Neural cell (in vitro differentiated cells): ENCODE measurements around the gene LPIN1. TPM values are rescaled to one million over a fixed set of nuclear protein-coding genes. Genes with fewer than 3 reads are reported as not detected.

Experiments used
- H2AFZ ChIP-seq: fragments of 200-600, 300-800 bp; sonication (generic), shearing (Covaris generic); 2 replicates; pipeline ENCODE4 v1.6.0; 2014; ENCODE audit warnings: low read depth, mild to moderate bottlenecking, antibody characterized with exemption, low read length, moderate library complexity
- H3F3A ChIP-seq: fragments of 200-600 bp; shearing (Covaris generic); 2 replicates; pipeline ENCODE4 v1.6.1; 2016; ENCODE audit warnings: mild to moderate bottlenecking, moderate library complexity, mixed read lengths, antibody characterized with exemption, low read length; ENCODE audit not compliant: insufficient read depth, poor library complexity, severe bottlenecking
- H3K27ac ChIP-seq: fragments of 200-600, 300-800 bp; sonication (generic), shearing (Covaris generic); 2 replicates; pipeline ENCODE4 v1.5.1; 2014; ENCODE audit warnings: mild to moderate bottlenecking, low read length, moderate library complexity
- H3K27me3 ChIP-seq: fragments of 300-800, 200-600 bp; sonication (generic), shearing (Covaris generic); 2 replicates; pipeline ENCODE4 v1.6.0; 2014; ENCODE audit warnings: mild to moderate bottlenecking, low read depth, low read length, moderate library complexity; ENCODE audit not compliant: insufficient read depth
- H3K36me3 ChIP-seq: fragments of 300-800, 200-600 bp; sonication (generic), shearing (Covaris generic); 2 replicates; pipeline ENCODE4 v1.5.1; 2014; ENCODE audit warnings: mild to moderate bottlenecking, antibody characterized with exemption, low read length, moderate library complexity; ENCODE audit not compliant: insufficient read depth
- H3K4me2 ChIP-seq: fragments of 300-800, 200-600 bp; sonication (generic), shearing (Covaris generic); 2 replicates; pipeline ENCODE4 v1.6.0; 2014; ENCODE audit warnings: mild to moderate bottlenecking, low read length
- H3K4me3 ChIP-seq: fragments of 300-800, 200-600 bp; sonication (generic), shearing (Covaris generic); 2 replicates; pipeline ENCODE4 v1.5.1; 2014; ENCODE audit warnings: mild to moderate bottlenecking, low read length, moderate library complexity
- H3K79me2 ChIP-seq: fragments of 200-600 bp; shearing (Covaris generic); replicated peaks from 2 replicates; pipeline ENCODE4 v1.6.0; 2014; ENCODE audit warnings: mild to moderate bottlenecking, low read length, moderate library complexity; ENCODE audit not compliant: insufficient read depth
- H3K9ac ChIP-seq: fragments of 300-800, 200-600 bp; sonication (generic), shearing (Covaris generic); 2 replicates; pipeline ENCODE4 v1.6.1; 2016; ENCODE audit warnings: mild to moderate bottlenecking, low read length, mixed read lengths
- H3K9me2 ChIP-seq: fragments of 200-600 bp; shearing (Covaris generic); 2 replicates; pipeline ENCODE4 v1.6.1; 2016; ENCODE audit warnings: mild to moderate bottlenecking, low read length, mixed read lengths; ENCODE audit not compliant: insufficient read depth
- H3K9me3 ChIP-seq: fragments of 200-600, 300-800 bp; sonication (generic), shearing (Covaris generic); 2 replicates; pipeline ENCODE4 v1.6.1; 2016; ENCODE audit warnings: mild to moderate bottlenecking, mixed run types, low read length, moderate library complexity, mixed read lengths
- H4K20me1 ChIP-seq: fragments of 200-600 bp; shearing (Covaris generic); 2 replicates; pipeline ENCODE4 v1.6.1; 2016; ENCODE audit warnings: mild to moderate bottlenecking, mixed run types; ENCODE audit not compliant: insufficient read depth
- EP300 ChIP-seq: fragments of 450-650 bp; conservative IDR thresholded peaks from 2 replicates; pipeline ENCODE4 v1.6.1; 2014; ENCODE audit warnings: antibody characterized with exemption, mild to moderate bottlenecking, moderate library complexity; ENCODE audit not compliant: poor library complexity, severe bottlenecking
- EZH2 ChIP-seq: fragments of 200-600, 300-800 bp; shearing (Covaris generic), sonication (generic); IDR thresholded peaks from 2 replicates; pipeline ENCODE4 v1.6.1; 2014; ENCODE audit warnings: antibody characterized with exemption, low read length, borderline replicate concordance, mild to moderate bottlenecking; ENCODE audit not compliant: insufficient read depth, poor library complexity, severe bottlenecking
- MXI1 ChIP-seq: fragments of 450-650 bp; conservative IDR thresholded peaks from 2 replicates; pipeline ENCODE4 v1.6.1; 2014; ENCODE audit warnings: antibody characterized with exemption, mild to moderate bottlenecking; ENCODE audit not compliant: poor library complexity, severe bottlenecking
- POLR2AphosphoS5 ChIP-seq: IDR thresholded peaks from 2 replicates; pipeline ENCODE4 v1.6.1; 2012
- RAD21 ChIP-seq: fragments of 450-650 bp; conservative IDR thresholded peaks from 2 replicates; pipeline ENCODE4 v1.6.1; 2014; ENCODE audit warnings: antibody characterized with exemption, mild to moderate bottlenecking, moderate library complexity
- SMC3 ChIP-seq: fragments of 450-650 bp; conservative IDR thresholded peaks from 2 replicates; pipeline ENCODE4 v1.6.1; 2014; ENCODE audit warnings: antibody characterized with exemption, mild to moderate bottlenecking, moderate library complexity; ENCODE audit not compliant: poor library complexity
- TAF1 ChIP-seq: IDR thresholded peaks from 2 replicates; pipeline ENCODE4 v1.6.1; 2012; ENCODE audit warnings: low read depth
- polyA plus RNA-seq: library from polyadenylated mRNA; depleted of rRNA; stranded (reverse); fragments of >200 nt; gene quantifications from 2 replicates; pipeline ENCODE4 v1.2.3, GENCODE V29; 2014
- TF ChIP-seq, protein P1 (sequence below): fragments of 450-650 bp; IDR thresholded peaks from 2 replicates; pipeline ENCODE4 v1.5.1; 2014; ENCODE audit warnings: antibody characterized with exemption, mild to moderate bottlenecking, moderate library complexity; ENCODE audit not compliant: poor library complexity, severe bottlenecking
- TF ChIP-seq, protein P2 (sequence below): IDR thresholded peaks from 2 replicates; pipeline ENCODE4 v1.6.1; 2012; ENCODE audit warnings: borderline replicate concordance

The LPIN1 gene
- polyA plus RNA-seq, 1 donor from 2014 or later = 47.5 TPM

DNA sequence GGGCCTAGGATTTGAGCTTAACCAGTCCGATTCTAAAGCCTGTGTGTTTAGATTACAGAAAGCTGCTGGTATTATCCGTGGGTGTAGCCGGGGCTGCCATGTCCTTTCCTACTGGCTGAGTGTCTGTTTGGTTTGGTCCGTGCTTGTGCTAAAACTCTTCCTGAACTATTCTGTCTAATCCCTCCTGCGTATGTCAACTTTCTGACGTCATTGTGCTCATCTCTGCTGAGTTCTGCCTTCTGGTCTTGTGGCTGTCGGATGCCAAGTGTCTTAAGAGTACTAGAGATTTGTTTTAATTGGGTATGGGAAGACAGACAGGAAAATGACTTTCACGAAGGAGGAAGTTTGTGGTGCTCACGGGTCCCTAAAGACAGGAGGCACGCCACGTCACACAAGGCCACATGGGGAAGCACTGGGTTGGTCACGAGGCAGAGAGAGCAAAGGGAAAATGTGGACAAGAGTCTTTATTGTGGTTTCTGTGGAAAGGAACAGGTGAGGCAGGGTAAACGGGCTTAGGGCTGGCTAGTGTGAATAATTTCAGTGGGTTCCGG is 44.6 kb upstream of the LPIN1 start:
- H3K9ac ChIP-seq = no peak overlapping the region
- H3K27me3 ChIP-seq = no peaks in the 10 kb centered on the region
- no peak overlapping the region for H3K4me2 ChIP-seq

DNA sequence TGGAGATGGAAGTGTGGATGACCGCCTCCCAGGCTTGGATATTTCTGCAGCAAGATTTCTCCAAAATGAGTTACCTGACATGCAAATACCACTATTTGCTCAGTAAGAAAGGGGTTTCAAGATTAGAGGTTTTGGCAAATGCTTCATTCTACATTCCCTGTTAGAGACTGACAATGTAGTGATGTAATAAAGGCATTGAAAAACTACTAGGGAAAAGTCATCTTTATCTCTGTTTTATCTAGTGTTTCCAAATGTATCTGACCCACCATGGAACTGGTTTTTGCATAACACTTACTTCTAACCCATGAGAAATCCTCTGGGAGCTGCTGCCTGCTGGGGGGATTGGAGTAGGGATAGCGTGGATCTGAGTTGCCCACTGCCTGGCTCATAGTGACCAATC is 43.5 kb upstream of the LPIN1 start:
- Histone ChIP-seq H4K20me1 (no peaks in the 10 kb centered on the region), H3F3A (no peaks in the 10 kb centered on the region), H3K9me3 (no peaks in the 10 kb centered on the region), H3K27me3 (no peaks in the 10 kb centered on the region), H3K4me2 (no peak overlapping the region), H3K9ac (no peak overlapping the region), H3K9me2 (no peaks in the 10 kb centered on the region), H3K27ac (no peak overlapping the region), H3K79me2 (no peaks in the 10 kb centered on the region), H3K4me3 (no peak overlapping the region), H2AFZ (no peak overlapping the region), H3K36me3 (no peaks in the 10 kb centered on the region)
- TF ChIP-seq, protein P1, sequence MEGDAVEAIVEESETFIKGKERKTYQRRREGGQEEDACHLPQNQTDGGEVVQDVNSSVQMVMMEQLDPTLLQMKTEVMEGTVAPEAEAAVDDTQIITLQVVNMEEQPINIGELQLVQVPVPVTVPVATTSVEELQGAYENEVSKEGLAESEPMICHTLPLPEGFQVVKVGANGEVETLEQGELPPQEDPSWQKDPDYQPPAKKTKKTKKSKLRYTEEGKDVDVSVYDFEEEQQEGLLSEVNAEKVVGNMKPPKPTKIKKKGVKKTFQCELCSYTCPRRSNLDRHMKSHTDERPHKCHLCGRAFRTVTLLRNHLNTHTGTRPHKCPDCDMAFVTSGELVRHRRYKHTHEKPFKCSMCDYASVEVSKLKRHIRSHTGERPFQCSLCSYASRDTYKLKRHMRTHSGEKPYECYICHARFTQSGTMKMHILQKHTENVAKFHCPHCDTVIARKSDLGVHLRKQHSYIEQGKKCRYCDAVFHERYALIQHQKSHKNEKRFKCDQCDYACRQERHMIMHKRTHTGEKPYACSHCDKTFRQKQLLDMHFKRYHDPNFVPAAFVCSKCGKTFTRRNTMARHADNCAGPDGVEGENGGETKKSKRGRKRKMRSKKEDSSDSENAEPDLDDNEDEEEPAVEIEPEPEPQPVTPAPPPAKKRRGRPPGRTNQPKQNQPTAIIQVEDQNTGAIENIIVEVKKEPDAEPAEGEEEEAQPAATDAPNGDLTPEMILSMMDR = no peak
- TF ChIP-seq EP300 (no peak), TAF1 (no peak), RAD21 (no peak), EZH2 (no peak), SMC3 (no peak), MXI1 (no peak), POLR2AphosphoS5 (no peak)
- TF ChIP-seq, protein P2, sequence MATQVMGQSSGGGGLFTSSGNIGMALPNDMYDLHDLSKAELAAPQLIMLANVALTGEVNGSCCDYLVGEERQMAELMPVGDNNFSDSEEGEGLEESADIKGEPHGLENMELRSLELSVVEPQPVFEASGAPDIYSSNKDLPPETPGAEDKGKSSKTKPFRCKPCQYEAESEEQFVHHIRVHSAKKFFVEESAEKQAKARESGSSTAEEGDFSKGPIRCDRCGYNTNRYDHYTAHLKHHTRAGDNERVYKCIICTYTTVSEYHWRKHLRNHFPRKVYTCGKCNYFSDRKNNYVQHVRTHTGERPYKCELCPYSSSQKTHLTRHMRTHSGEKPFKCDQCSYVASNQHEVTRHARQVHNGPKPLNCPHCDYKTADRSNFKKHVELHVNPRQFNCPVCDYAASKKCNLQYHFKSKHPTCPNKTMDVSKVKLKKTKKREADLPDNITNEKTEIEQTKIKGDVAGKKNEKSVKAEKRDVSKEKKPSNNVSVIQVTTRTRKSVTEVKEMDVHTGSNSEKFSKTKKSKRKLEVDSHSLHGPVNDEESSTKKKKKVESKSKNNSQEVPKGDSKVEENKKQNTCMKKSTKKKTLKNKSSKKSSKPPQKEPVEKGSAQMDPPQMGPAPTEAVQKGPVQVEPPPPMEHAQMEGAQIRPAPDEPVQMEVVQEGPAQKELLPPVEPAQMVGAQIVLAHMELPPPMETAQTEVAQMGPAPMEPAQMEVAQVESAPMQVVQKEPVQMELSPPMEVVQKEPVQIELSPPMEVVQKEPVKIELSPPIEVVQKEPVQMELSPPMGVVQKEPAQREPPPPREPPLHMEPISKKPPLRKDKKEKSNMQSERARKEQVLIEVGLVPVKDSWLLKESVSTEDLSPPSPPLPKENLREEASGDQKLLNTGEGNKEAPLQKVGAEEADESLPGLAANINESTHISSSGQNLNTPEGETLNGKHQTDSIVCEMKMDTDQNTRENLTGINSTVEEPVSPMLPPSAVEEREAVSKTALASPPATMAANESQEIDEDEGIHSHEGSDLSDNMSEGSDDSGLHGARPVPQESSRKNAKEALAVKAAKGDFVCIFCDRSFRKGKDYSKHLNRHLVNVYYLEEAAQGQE = no peak

More for the DNA sequence above, 44.6 kb upstream of the LPIN1 start:
- TF ChIP-seq SMC3 = no peak
- TF ChIP-seq EZH2 = no peak
- TF ChIP-seq, protein P1 = no peak
- no peak for TF ChIP-seq POLR2AphosphoS5
- TF ChIP-seq RAD21 = no peak
- TF ChIP-seq, protein P2 = no peak
- no peak for TF ChIP-seq EP300
- TF ChIP-seq MXI1 = no peak
- no peak for TF ChIP-seq TAF1
- H2AFZ ChIP-seq = no peak overlapping the region
- no peaks in the 10 kb centered on the region for H4K20me1 ChIP-seq
- no peaks in the 10 kb centered on the region for H3K36me3 ChIP-seq
- H3K27ac ChIP-seq = no peak overlapping the region
- no peaks in the 10 kb centered on the region for H3F3A ChIP-seq
- H3K4me3 ChIP-seq = no peak overlapping the region
- no peaks in the 10 kb centered on the region for H3K9me3 ChIP-seq
- H3K79me2 ChIP-seq = no peaks in the 10 kb centered on the region
- H3K9me2 ChIP-seq = no peaks in the 10 kb centered on the region
